Lower leg skin (tissue), 3 donors: ENCODE data around the gene ABI3.

Experiments used
- CTCF ChIP-seq, 3 donors: fragments of 450-650 bp; IDR thresholded peaks; one replicate each; pipeline ENCODE4 v1.5.1; 2016; ENCODE audit warnings: antibody characterized with exemption in 3 of 3, mild to moderate bottlenecking in 3 of 3, moderate library complexity in 2 of 3
- POLR2A ChIP-seq, 2 donors: fragments of 450-650 bp; IDR thresholded peaks; one replicate each; pipeline ENCODE4 v1.6.1; 2016 to 2017; ENCODE audit warnings: antibody characterized with exemption in 2 of 2, mild to moderate bottlenecking in 1 of 2, moderate library complexity in 1 of 2

GRCh38 chr17:49255125-49255524, 44.6 kb downstream of the ABI3 start:
- no peak for TF ChIP-seq CTCF (IDR thresholded peaks at IDR 0.05)
- TF ChIP-seq POLR2A (IDR thresholded peaks at IDR 0.05) = no peak
